Measurements from ENCODE around the gene CFLAR. TPM values are rescaled to one million over a fixed set of nuclear protein-coding genes. Genes with fewer than 3 reads are reported as not detected.
"Not testable (repeated sequence)": the region's sequence is repeated elsewhere in the genome, so short reads cannot be mapped to it uniquely, and the experiment has no call there.

Gene CFLAR
- total RNA-seq, 1 experiment from 2014 or later: 75.4 TPM

- H3K27ac ChIP-seq: no peak overlapping the region
- TF ChIP-seq CTCF (conservative IDR thresholded peaks at IDR 0.05) (no peak), EZH2 (IDR thresholded peaks at IDR 0.05; ENCODE audit: low read depth) (no peak)
- no TSS peak for BruUV-seq (replicated peaks)
- no peak for DNase-seq
- H3K9me2 ChIP-seq (ENCODE audit: insufficient read depth): no peaks in the 10 kb centered on the region
- H2AFZ ChIP-seq: no peak overlapping the region
- H3F3A ChIP-seq (ENCODE audit: insufficient read depth, low read depth): no peaks in the 10 kb centered on the region; the same call in 1 of the 2 replicates
- CTCF ChIA-PET: no interaction called here
- H3K4me3 ChIP-seq: no peak overlapping the region
- H3K4me1 ChIP-seq (replicated peaks; ENCODE audit: insufficient read depth): no peaks in the 10 kb centered on the region
- H3K4me2 ChIP-seq: no peak overlapping the region
- H3K27me3 ChIP-seq (ENCODE audit: insufficient read depth, low read depth): no peaks in the 10 kb centered on the region
- POLR2A ChIA-PET (ENCODE audit: unreplicated experiment): no interaction called here
- no peaks in the 10 kb centered on the region for H3K9me3 ChIP-seq (ENCODE audit: insufficient read depth, low read depth)
- H3K79me2 ChIP-seq (ENCODE audit: low read depth): no peaks in the 10 kb centered on the region
- intact Hi-C loops (cut with micrococcal nuclease; ENCODE audit: unreplicated experiment): no loop called here
- H3K36me3 ChIP-seq (ENCODE audit: low read depth): peaks cover 10% of the 10 kb centered on the region
- no peaks in the 10 kb centered on the region for H4K20me1 ChIP-seq (ENCODE audit: insufficient read depth)
Measured at GRCh38 chr2:201138401-201138970, 22.5 kb downstream of the CFLAR start.

- H3K4me1 ChIP-seq (replicated peaks; ENCODE audit: insufficient read depth); H3K9me3 ChIP-seq (ENCODE audit: insufficient read depth, low read depth); BruUV-seq (replicated peaks); H3K4me2 ChIP-seq; H3K27ac ChIP-seq; H3F3A ChIP-seq (ENCODE audit: insufficient read depth, low read depth); intact Hi-C loops (cut with micrococcal nuclease; ENCODE audit: unreplicated experiment); H3K27me3 ChIP-seq (ENCODE audit: insufficient read depth, low read depth); DNase-seq; H3K9me2 ChIP-seq (ENCODE audit: insufficient read depth); H3K79me2 ChIP-seq (ENCODE audit: low read depth); H2AFZ ChIP-seq; H3K36me3 ChIP-seq (ENCODE audit: low read depth); POLR2A ChIA-PET (ENCODE audit: unreplicated experiment); H3K4me3 ChIP-seq; CTCF ChIA-PET; H4K20me1 ChIP-seq (ENCODE audit: insufficient read depth): not testable (repeated sequence)
Measured at GRCh38 chr2:201138986-201139781, 23.2 kb downstream of the CFLAR start.

- BruUV-seq (replicated peaks): no TSS peak
Measured at GRCh38 chr2:201139836-201140604, 24.1 kb downstream of the CFLAR start.

More at GRCh38 chr2:201139836-201140604, 24.1 kb downstream of the CFLAR start:
- Histone ChIP-seq H3K4me3 (no peak overlapping the region), H3K79me2 (ENCODE audit: low read depth) (no peaks in the 10 kb centered on the region), H3K4me1 (replicated peaks; ENCODE audit: insufficient read depth) (no peaks in the 10 kb centered on the region), H3K36me3 (ENCODE audit: low read depth) (peaks cover 10% of the 10 kb centered on the region), H4K20me1 (ENCODE audit: insufficient read depth) (no peaks in the 10 kb centered on the region), H3K9me2 (ENCODE audit: insufficient read depth) (no peaks in the 10 kb centered on the region), H3K27me3 (ENCODE audit: insufficient read depth, low read depth) (no peaks in the 10 kb centered on the region), H3K4me2 (no peak overlapping the region), H3F3A (ENCODE audit: insufficient read depth, low read depth) (no peaks in the 10 kb centered on the region; the same call in 1 of the 2 replicates), H3K27ac (no peak overlapping the region), H2AFZ (no peak overlapping the region), H3K9me3 (ENCODE audit: insufficient read depth, low read depth) (no peaks in the 10 kb centered on the region)
- no peak for DNase-seq
- POLR2A ChIA-PET (ENCODE audit: unreplicated experiment): interaction anchor here (0.6 kb wide), 1 partner anchor 54 kb away, joined by 7 read pairs; no protein-coding TSS in a partner anchor
- CTCF ChIA-PET: no interaction called here
- intact Hi-C loops (cut with micrococcal nuclease; ENCODE audit: unreplicated experiment): no loop called here
- no peak for TF ChIP-seq CTCF (conservative IDR thresholded peaks at IDR 0.05)
- TF ChIP-seq EZH2 (IDR thresholded peaks at IDR 0.05; ENCODE audit: low read depth): no peak

All from PC-9 (cell line).